ENCODE results near the gene SBF1.

The SBF1 gene

DNA sequence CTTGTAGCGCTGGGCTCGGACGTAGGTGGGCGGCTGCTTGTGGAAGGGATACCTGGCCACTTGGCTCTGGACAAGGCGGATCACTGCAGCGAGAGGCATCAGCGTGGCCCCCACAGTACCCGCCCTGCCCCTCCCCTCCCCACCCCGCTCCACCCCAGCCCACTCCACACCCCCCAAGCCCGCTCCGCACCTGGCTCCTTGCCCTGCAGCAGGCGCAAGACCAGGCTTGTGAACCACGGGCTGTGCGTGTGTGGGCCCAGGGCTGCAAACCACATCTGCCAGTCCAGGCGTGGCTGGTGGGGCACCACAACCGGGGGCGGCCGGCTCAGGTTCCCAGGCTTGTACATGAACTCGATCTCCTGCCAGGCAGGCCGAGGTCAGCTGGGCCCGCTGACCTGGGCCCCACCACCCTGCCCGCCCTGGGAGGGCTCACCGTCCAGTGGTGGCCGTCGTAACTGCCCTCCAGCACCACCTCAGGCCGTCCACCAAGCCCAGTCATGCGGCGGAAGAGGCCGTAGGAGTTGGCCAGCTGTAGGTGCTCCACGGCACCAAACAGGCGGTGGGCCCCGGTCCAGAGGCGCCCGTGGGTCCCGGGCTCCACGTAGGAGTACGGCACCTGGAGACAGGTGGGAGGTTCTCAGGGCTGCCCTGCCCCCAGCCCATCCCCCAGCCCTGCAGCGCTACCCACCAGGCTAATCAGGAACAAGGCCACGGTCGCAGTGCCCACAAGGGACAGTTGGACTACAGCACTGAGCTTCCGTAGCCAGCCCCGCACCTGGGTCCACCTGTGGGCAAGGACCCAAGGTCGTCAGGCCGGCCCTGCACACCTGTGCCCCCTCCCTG, 29.8 kb upstream of the SBF1 start:
- no peak overlapping the region for H3K9ac ChIP-seq (ENCODE audit: low read length)

DNA sequence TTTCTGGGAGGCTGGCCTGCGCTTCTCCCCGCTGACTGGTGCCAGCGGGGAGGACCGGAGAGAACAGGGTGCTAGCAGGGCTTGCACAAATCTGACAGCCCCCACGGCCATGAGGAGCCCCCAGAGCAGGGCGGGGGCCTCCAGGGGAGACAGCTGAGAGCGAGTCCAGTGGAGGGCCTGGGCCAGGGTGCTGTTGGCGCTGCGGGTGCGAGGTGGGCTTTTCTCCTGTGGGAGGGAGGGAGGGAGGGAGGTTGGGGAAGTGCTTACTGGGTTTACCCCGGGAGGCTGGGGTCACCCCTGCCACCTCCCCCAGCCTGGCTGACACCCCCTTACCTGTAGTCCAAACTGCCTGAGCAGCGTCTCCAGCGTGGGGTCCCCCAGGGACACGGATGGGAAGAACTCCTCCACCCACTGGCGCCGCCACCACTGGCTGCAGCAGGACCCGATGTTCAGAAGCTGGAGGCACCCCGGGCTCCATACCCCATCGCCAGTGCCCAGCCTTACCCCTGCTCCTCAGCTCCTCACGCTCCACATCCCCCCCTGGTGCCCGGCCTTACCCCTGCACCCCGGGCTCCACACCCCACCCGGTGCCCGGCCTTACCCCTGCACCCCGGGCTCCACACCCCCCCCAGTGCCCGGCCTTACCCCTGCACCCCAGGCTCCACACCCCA, 28.8 kb upstream of the SBF1 start:
- Histone ChIP-seq H3K9me3 (ENCODE audit: control insufficient read depth, low read depth, low read length) (no peaks in the 10 kb centered on the region), H3K9ac (ENCODE audit: low read length) (no peak overlapping the region), H3K36me3 (ENCODE audit: control insufficient read depth, low read depth, low read length) (no peaks in the 10 kb centered on the region), H3K4me3 (ENCODE audit: low read length) (no peak overlapping the region), H3K27ac (ENCODE audit: low read length) (no peak overlapping the region), H3K27me3 (ENCODE audit: control insufficient read depth, insufficient read depth, low read length) (no peaks in the 10 kb centered on the region), H3K4me1 (ENCODE audit: control insufficient read depth, low read depth, low read length) (peaks cover 1% of the 10 kb centered on the region)

More for the DNA sequence above, 29.8 kb upstream of the SBF1 start:
- Histone ChIP-seq H3K4me1 (ENCODE audit: control insufficient read depth, low read depth, low read length) (no peaks in the 10 kb centered on the region), H3K9me3 (ENCODE audit: control insufficient read depth, low read depth, low read length) (no peaks in the 10 kb centered on the region), H3K27me3 (ENCODE audit: control insufficient read depth, insufficient read depth, low read length) (no peaks in the 10 kb centered on the region), H3K36me3 (ENCODE audit: control insufficient read depth, low read depth, low read length) (no peaks in the 10 kb centered on the region), H3K27ac (ENCODE audit: low read length) (no peak overlapping the region), H3K4me3 (ENCODE audit: low read length) (no peak overlapping the region)

DNA sequence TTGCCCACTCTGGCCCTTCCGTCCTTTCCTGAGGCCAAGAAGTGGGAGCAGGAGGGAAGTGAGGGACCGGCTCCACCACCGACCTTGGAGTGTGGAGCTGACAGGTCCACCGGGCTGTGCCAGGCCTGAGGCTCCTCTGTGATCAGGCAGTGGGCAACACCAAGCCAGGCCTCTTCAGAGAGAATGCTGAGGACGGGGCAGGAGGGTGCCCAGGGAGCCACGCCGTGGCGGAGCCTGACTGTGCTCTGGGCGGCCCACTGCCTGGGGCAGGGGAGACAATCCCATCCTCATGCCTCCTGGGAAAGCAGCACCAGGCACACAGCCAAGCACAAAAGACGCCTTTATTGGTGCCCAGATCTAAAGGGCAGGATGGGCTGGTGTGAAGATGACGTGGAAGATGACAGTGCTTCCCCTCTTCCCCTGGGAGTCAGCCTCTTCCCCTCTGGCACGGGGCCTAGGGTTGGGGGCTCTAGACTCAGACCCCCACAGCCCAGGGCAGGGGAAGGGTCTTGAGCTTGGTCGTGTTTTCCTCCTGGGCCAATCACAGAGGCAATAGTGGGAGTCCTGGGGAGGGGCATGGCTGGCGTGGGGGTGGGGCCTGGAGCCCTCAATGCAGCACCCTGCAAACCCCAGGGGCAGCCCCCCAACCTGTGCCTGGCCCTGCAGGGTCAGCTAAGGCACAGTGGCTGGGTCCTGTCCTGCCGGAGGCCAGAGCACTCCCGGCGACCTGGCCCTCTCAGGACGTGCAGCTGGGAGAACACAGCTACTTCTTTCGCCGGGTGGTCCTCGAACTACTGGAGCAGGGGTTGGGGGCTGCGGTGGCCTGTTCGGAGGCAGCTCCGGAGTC, 28.0 kb upstream of the SBF1 start:
- Histone ChIP-seq H3K9me3 (ENCODE audit: control insufficient read depth, low read depth, low read length) (no peaks in the 10 kb centered on the region), H3K27ac (ENCODE audit: low read length) (no peak overlapping the region), H3K9ac (ENCODE audit: low read length) (no peak overlapping the region), H3K4me1 (ENCODE audit: control insufficient read depth, low read depth, low read length) (peaks cover 5% of the 10 kb centered on the region), H3K36me3 (ENCODE audit: control insufficient read depth, low read depth, low read length) (no peaks in the 10 kb centered on the region), H3K4me3 (ENCODE audit: low read length) (no peak overlapping the region), H3K27me3 (ENCODE audit: control insufficient read depth, insufficient read depth, low read length) (no peaks in the 10 kb centered on the region)

DNA sequence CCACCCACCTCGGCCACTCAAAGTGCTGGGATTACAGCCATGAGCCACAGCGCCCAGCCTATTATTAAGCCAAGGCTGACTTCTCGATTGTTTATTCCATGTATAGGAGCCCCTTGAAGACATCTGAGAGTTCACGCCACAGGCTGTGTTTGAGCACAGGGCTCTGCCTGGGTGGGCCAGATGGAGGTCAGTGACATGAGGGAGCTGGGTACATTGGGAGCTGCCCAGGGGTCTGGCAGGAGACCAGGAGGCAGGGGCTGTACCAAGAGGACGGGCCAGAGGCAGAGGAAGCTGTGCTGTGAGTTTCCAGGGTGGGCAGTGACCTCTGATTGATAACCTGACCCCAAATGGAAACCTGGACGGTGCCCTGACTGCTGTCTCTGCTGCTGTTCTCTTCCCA, 27.3 kb upstream of the SBF1 start:
- Histone ChIP-seq H3K4me1 (ENCODE audit: control insufficient read depth, low read depth, low read length) (peaks cover 5% of the 10 kb centered on the region), H3K9me3 (ENCODE audit: control insufficient read depth, low read depth, low read length) (no peaks in the 10 kb centered on the region), H3K4me3 (ENCODE audit: low read length) (no peak overlapping the region), H3K9ac (ENCODE audit: low read length) (no peak overlapping the region), H3K36me3 (ENCODE audit: control insufficient read depth, low read depth, low read length) (no peaks in the 10 kb centered on the region), H3K27me3 (ENCODE audit: control insufficient read depth, insufficient read depth, low read length) (no peaks in the 10 kb centered on the region), H3K27ac (ENCODE audit: low read length) (no peak overlapping the region)

DNA sequence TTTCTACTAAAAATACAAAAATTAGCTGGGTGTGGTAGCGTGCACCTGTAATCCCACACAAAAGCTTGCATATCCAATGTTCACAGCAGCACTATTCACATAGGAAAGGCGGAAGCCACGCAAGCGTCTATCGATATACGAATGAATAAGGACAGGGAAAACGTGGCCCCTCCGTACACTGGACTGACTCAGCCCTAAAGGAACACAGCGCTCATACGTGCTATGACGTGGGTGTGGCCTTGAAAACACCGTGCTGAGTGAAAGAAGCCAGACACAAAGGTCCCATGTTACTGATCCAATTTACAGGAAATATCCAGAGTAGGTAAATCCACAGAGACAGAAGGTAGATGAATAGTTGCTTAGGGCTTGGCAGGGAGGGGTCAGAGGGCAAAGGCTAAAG, 25.6 kb upstream of the SBF1 start:
- Histone ChIP-seq H3K27me3 (ENCODE audit: control insufficient read depth, insufficient read depth, low read length) (no peaks in the 10 kb centered on the region), H3K4me3 (ENCODE audit: low read length) (no peak overlapping the region), H3K9ac (ENCODE audit: low read length) (no peak overlapping the region), H3K36me3 (ENCODE audit: control insufficient read depth, low read depth, low read length) (no peaks in the 10 kb centered on the region), H3K27ac (ENCODE audit: low read length) (no peak overlapping the region), H3K9me3 (ENCODE audit: control insufficient read depth, low read depth, low read length) (no peaks in the 10 kb centered on the region), H3K4me1 (ENCODE audit: control insufficient read depth, low read depth, low read length) (peaks cover 5% of the 10 kb centered on the region)

DNA sequence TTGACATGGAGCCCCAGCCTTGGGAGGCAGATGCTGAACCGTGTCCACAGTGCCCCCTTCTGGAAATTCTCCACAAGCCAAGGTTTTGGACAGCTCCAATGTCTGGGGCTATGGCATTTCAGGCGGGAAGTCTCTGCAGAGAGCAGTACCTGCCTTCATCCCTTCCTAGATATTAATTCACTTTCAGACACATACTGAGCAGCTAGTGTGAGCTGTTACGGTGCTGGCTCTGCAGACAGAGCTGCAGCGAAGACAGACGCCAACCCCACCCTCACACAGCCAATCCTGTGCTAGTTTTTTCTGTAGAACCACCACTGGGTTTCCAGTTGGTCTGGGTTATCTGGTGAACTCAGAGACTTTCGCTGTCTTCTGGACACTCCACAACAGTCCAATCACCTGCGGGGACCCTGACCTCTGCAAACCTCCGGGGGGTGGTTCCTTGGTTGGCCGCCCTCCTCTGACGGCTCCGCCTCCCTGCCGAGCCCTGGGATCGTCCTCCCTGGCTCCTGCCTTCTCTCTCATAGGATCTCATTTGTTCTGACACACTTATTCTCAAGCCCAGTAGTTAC, 23.6 kb upstream of the SBF1 start:
- Histone ChIP-seq H3K9ac (ENCODE audit: low read length) (no peak overlapping the region), H3K4me3 (ENCODE audit: low read length) (no peak overlapping the region), H3K9me3 (ENCODE audit: control insufficient read depth, low read depth, low read length) (no peaks in the 10 kb centered on the region), H3K4me1 (ENCODE audit: control insufficient read depth, low read depth, low read length) (peaks cover 5% of the 10 kb centered on the region), H3K27me3 (ENCODE audit: control insufficient read depth, insufficient read depth, low read length) (no peaks in the 10 kb centered on the region), H3K36me3 (ENCODE audit: control insufficient read depth, low read depth, low read length) (no peaks in the 10 kb centered on the region), H3K27ac (ENCODE audit: low read length) (no peak overlapping the region)

DNA sequence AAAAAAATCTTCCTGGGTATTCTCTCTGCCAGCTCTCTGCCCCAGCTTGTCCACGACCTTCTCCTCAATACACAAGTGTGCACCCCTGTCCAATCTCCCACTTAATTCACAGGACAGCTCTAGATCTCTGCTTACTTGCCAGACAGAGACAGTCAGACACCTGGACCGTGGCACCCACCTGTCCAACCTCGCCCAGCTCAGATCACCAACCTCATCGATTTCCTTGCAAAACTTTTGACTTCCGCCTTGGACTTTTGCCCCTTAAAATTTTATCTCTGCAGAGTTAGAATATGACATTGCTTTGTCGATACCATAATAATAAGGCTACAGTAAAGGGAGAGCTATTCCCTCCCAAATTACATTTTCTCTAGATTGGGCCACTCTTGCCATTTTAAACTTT, 22.3 kb upstream of the SBF1 start:
- Histone ChIP-seq H3K9me3 (ENCODE audit: control insufficient read depth, low read depth, low read length) (no peaks in the 10 kb centered on the region), H3K27ac (ENCODE audit: low read length) (no peak overlapping the region), H3K4me3 (ENCODE audit: low read length) (no peak overlapping the region), H3K27me3 (ENCODE audit: control insufficient read depth, insufficient read depth, low read length) (no peaks in the 10 kb centered on the region), H3K9ac (ENCODE audit: low read length) (no peak overlapping the region), H3K36me3 (ENCODE audit: control insufficient read depth, low read depth, low read length) (no peaks in the 10 kb centered on the region), H3K4me1 (ENCODE audit: control insufficient read depth, low read depth, low read length) (peaks cover 5% of the 10 kb centered on the region)

DNA sequence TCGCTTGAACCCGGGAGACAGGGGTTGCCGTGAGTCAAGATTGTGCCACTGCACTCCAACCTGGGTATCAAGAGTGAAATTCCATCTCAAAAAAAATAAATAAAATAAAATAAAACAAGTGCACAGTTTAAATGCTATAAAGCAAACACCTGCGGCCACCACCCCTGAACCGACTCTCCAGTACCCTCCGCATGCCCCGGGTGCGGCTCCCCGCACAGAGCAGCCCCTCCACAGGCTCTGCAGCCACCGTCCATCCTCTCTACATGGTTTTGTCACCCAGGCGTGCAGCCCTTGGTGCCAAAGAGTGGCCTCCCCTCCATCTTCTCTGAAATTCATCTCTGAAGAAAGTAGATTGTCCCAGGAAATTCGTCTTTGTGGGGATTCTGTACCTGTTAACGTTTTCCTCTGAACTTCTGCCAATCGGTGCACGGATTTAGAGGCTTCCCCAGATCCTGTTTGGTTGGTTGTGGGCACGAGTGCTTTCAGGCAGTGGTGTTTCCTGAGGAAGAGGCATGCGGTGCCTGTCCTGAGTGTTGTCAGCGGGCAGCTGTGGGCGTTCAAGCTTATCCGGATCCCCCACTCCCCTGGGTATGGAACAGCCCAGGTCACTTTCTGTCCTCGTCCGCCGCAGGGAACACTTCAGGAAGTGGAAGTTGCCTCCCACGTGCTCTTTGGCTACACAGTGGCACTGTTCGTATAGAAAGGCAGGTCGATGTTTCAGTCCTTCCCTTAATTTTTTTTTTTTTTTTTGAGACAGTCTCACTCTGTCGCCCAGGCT, 15.9 kb upstream of the SBF1 start:
- no peaks in the 10 kb centered on the region for H3K9me3 ChIP-seq (ENCODE audit: control insufficient read depth, low read depth, low read length)
- no peaks in the 10 kb centered on the region for H3K27me3 ChIP-seq (ENCODE audit: control insufficient read depth, insufficient read depth, low read length)
- no peak overlapping the region for H3K9ac ChIP-seq (ENCODE audit: low read length)
- no peaks in the 10 kb centered on the region for H3K36me3 ChIP-seq (ENCODE audit: control insufficient read depth, low read depth, low read length)
- no peaks in the 10 kb centered on the region for H3K4me1 ChIP-seq (ENCODE audit: control insufficient read depth, low read depth, low read length)
- H3K27ac ChIP-seq (ENCODE audit: low read length) = no peak overlapping the region
- H3K4me3 ChIP-seq (ENCODE audit: low read length) = no peak overlapping the region

DNA sequence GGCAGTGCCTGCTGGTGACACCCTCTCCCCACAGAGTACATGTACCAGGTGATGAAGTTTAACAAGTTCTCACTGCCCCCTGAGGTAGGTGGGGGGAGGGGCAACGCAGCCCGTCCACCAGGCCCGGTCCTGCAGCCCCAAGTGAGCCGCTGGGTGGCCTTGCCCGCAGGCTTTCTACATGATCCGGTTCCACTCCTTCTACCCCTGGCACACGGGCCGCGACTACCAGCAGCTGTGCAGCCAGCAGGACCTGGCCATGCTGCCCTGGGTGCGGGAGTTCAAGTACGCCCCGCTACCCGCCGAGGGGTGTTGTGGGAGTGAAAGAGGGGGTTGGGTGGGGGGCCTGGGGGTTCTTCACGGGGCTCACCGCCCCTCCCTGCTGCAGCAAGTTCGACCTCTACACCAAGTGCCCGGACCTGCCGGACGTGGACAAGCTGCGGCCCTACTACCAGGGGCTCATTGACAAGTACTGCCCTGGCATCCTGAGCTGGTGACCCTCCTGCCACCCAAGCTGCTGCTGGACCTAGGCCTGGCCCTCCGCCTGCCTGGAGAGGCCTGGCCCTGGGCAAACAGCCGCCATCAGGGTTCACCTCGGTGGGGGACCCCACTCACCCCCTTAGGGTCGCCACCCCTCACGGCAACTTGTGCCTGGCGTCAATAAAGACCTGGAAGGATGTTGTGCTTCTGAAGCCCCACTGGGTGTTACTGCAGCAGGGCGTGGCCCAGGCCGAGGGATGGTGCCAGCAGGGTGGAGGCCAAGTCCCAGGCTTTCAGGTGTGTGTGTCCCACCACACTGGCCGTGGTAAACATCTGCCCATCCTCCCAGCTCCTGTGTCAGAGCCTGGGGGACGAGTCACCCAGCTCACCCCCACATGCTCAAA, 14.8 kb upstream of the SBF1 start:
- no peaks in the 10 kb centered on the region for H3K27me3 ChIP-seq (ENCODE audit: control insufficient read depth, insufficient read depth, low read length)

DNA sequence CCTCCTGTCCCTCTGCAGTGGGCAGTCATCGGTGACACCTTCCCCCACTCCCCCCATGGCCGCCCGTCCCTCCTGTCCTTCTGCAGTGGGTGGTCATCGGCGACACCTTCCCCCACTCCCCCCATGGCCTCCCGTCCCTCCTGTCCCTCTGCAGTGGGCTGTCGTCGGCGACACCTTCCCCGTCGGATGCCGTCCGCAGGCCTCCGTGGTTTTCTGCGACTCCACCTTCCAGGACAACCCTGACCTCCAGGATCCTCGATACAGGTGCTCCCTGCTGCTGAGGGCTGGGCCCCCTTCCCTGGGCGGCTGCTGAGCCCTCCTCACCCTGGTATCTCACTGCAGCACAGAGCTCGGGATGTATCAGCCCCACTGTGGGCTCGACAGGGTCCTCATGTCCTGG, 14.1 kb upstream of the SBF1 start:
- no peak overlapping the region for H3K27ac ChIP-seq (ENCODE audit: low read length)
- no peak overlapping the region for H3K9ac ChIP-seq (ENCODE audit: low read length)
- H3K9me3 ChIP-seq (ENCODE audit: control insufficient read depth, low read depth, low read length) = no peaks in the 10 kb centered on the region
- H3K27me3 ChIP-seq (ENCODE audit: control insufficient read depth, insufficient read depth, low read length) = no peaks in the 10 kb centered on the region
- no peaks in the 10 kb centered on the region for H3K36me3 ChIP-seq (ENCODE audit: control insufficient read depth, low read depth, low read length)
- no peaks in the 10 kb centered on the region for H3K4me1 ChIP-seq (ENCODE audit: control insufficient read depth, low read depth, low read length)
- no peak overlapping the region for H3K4me3 ChIP-seq (ENCODE audit: low read length)

More for the DNA sequence above, 14.8 kb upstream of the SBF1 start:
- no peak overlapping the region for H3K9ac ChIP-seq (ENCODE audit: low read length)
- H3K4me1 ChIP-seq (ENCODE audit: control insufficient read depth, low read depth, low read length) = no peaks in the 10 kb centered on the region
- no peaks in the 10 kb centered on the region for H3K9me3 ChIP-seq (ENCODE audit: control insufficient read depth, low read depth, low read length)
- H3K27ac ChIP-seq (ENCODE audit: low read length) = no peak overlapping the region
- H3K4me3 ChIP-seq (ENCODE audit: low read length) = no peak overlapping the region
- no peaks in the 10 kb centered on the region for H3K36me3 ChIP-seq (ENCODE audit: control insufficient read depth, low read depth, low read length)
